SU-DHL-6 (cell line): ENCODE measurements around the gene SNX27.

Experiments used
- H2AFZ ChIP-seq: fragments of 200-600 bp; sonication (generic); 2 replicates; pipeline ENCODE4 v1.6.1; 2014; ENCODE audit warnings: low read depth, mild to moderate bottlenecking, moderate library complexity, mixed read lengths, antibody characterized with exemption, low read length; ENCODE audit not compliant: severe bottlenecking
- H3F3A ChIP-seq: fragments of 200-600 bp; shearing (Covaris generic); 2 replicates; pipeline ENCODE4 v1.6.0; 2016; ENCODE audit warnings: antibody characterized with exemption, mild to moderate bottlenecking; ENCODE audit not compliant: insufficient read depth
- H3K27ac ChIP-seq: fragments of 200-600 bp; sonication (generic); 2 replicates; pipeline ENCODE4 v1.5.1; 2016; ENCODE audit warnings: low read depth, mild to moderate bottlenecking, low read length, moderate library complexity, mixed read lengths
- H3K27me3 ChIP-seq: fragments of 200-600 bp; sonication (generic), shearing (Covaris generic); 2 replicates; pipeline ENCODE4 v1.6.0; 2014; ENCODE audit warnings: mild to moderate bottlenecking, low read length
- H3K36me3 ChIP-seq: fragments of 200-600 bp; sonication (generic); 2 replicates; pipeline ENCODE4 v1.6.1; 2014; ENCODE audit warnings: mild to moderate bottlenecking, low read length, mixed read lengths
- H3K4me2 ChIP-seq: fragments of 300-600, 200-600 bp; shearing (Covaris generic), sonication (generic); 2 replicates; pipeline ENCODE4 v1.6.0; 2014; ENCODE audit warnings: low read length, low read depth, mild to moderate bottlenecking; ENCODE audit not compliant: poor library complexity, severe bottlenecking
- H3K4me3 ChIP-seq: fragments of 200-600 bp; sonication (generic); 2 replicates; pipeline ENCODE4 v1.5.1; 2014; ENCODE audit warnings: antibody characterized with exemption, low read length, mild to moderate bottlenecking, mixed read lengths; ENCODE audit not compliant: insufficient read depth, poor library complexity, severe bottlenecking
- H3K79me2 ChIP-seq: fragments of 200-600 bp; sonication (generic); 2 replicates; pipeline ENCODE4 v1.6.1; 2014; ENCODE audit warnings: mild to moderate bottlenecking, low read length, moderate library complexity; ENCODE audit not compliant: insufficient read depth
- H3K9ac ChIP-seq: fragments of 200-600 bp; sonication (generic); 2 replicates; pipeline ENCODE4 v1.7.0; 2014; ENCODE audit warnings: mild to moderate bottlenecking, low read length
- H3K9me2 ChIP-seq: fragments of 200-600 bp; sonication (generic); replicated peaks from 2 replicates; pipeline ENCODE4 v1.6.1; 2014; ENCODE audit warnings: low read length; ENCODE audit not compliant: insufficient read depth
- H3K9me3 ChIP-seq: fragments of 200-600 bp; sonication (generic); 2 replicates; pipeline ENCODE4 v1.6.1; 2014; ENCODE audit warnings: low read length, mixed read lengths; ENCODE audit not compliant: insufficient read depth
- H4K20me1 ChIP-seq: fragments of 200-600 bp; sonication (generic); 2 replicates; pipeline ENCODE4 v1.6.1; 2014; ENCODE audit warnings: low read depth, mild to moderate bottlenecking, antibody characterized with exemption, low read length, moderate library complexity, mixed read lengths
- CTCF ChIP-seq: fragments of 200-600 bp; sonication (generic); IDR thresholded peaks from one replicate; pipeline ENCODE4 v1.5.1; 2017; ENCODE audit warnings: antibody characterized with exemption, mild to moderate bottlenecking, low read length, moderate library complexity; ENCODE audit not compliant: insufficient read depth, poor library complexity, severe bottlenecking
- EZH2phosphoT487 ChIP-seq: fragments of 200-600 bp; sonication (generic), shearing (Covaris generic); conservative IDR thresholded peaks from 2 replicates; pipeline ENCODE4 v1.6.1; 2018; ENCODE audit warnings: mild to moderate bottlenecking, antibody characterized with exemption, low read length, moderate library complexity, mixed read lengths

The SNX27 gene

GRCh38 chr1:151579436-151580225 lies 32.2 kb upstream of the SNX27 start:
- Histone ChIP-seq H3K27me3 (no peaks in the 10 kb centered on the region), H3K4me2 (no peak overlapping the region), H2AFZ (no peak overlapping the region), H3K9me3 (no peaks in the 10 kb centered on the region), H3K9ac (no peak overlapping the region), H4K20me1 (no peaks in the 10 kb centered on the region), H3K36me3 (no peaks in the 10 kb centered on the region), H3K9me2 (no peaks in the 10 kb centered on the region), H3K4me3 (no peak overlapping the region), H3K79me2 (no peaks in the 10 kb centered on the region), H3K27ac (no peak overlapping the region), H3F3A (no peaks in the 10 kb centered on the region)
- TF ChIP-seq EZH2phosphoT487 (no peak), CTCF (no peak)

GRCh38 chr1:151581451-151581850 lies 30.4 kb upstream of the SNX27 start:
- no peak overlapping the region for H3K27ac ChIP-seq
- no peak overlapping the region for H3K9ac ChIP-seq
- no peak for TF ChIP-seq EZH2phosphoT487
- TF ChIP-seq CTCF: no peak
- H2AFZ ChIP-seq: no peak overlapping the region
- H3K36me3 ChIP-seq: no peaks in the 10 kb centered on the region
- no peaks in the 10 kb centered on the region for H4K20me1 ChIP-seq
- no peaks in the 10 kb centered on the region for H3F3A ChIP-seq
- H3K27me3 ChIP-seq: no peaks in the 10 kb centered on the region
- no peak overlapping the region for H3K4me2 ChIP-seq
- no peaks in the 10 kb centered on the region for H3K79me2 ChIP-seq
- no peaks in the 10 kb centered on the region for H3K9me3 ChIP-seq
- no peaks in the 10 kb centered on the region for H3K9me2 ChIP-seq
- no peak overlapping the region for H3K4me3 ChIP-seq

- H3K79me2 ChIP-seq: no peaks in the 10 kb centered on the region
- H3K27ac ChIP-seq: no peak overlapping the region
- H3K9me2 ChIP-seq: no peaks in the 10 kb centered on the region
- H3K9ac ChIP-seq: no peak overlapping the region
- H3F3A ChIP-seq: no peaks in the 10 kb centered on the region
- no peak overlapping the region for H3K4me2 ChIP-seq
- H3K9me3 ChIP-seq: no peaks in the 10 kb centered on the region
- TF ChIP-seq EZH2phosphoT487: no peak
- TF ChIP-seq CTCF: no peak
- no peaks in the 10 kb centered on the region for H3K27me3 ChIP-seq
- no peaks in the 10 kb centered on the region for H4K20me1 ChIP-seq
- H3K36me3 ChIP-seq: no peaks in the 10 kb centered on the region
- no peak overlapping the region for H3K4me3 ChIP-seq
- no peak overlapping the region for H2AFZ ChIP-seq
Measured at GRCh38 chr1:151581921-151582320, 29.9 kb upstream of the SNX27 start.
